Tibial nerve (tissue), 4 donors: Measurements from ENCODE around the gene PCSK5. TPM values are rescaled to one million over a fixed set of nuclear protein-coding genes. Genes with fewer than 3 reads are reported as not detected.
A peak's percentile ranks its signal among the peaks of the same experiment; 100 is the strongest.

ENCODE experiments used
- DNase-seq, 2 donors: peaks; one replicate each; pipeline ENCODE4 v3.0.0-alpha.2; 2019; ENCODE audit warnings: low spot score in 2 of 2
- H3K27ac ChIP-seq, 4 donors: fragments of 200-600 bp; sonication (generic) in 3 of 4; one replicate each; pipeline ENCODE4 v1.5.1; 2017 to 2019; ENCODE audit warnings: mild to moderate bottlenecking in 1 of 4
- H3K27me3 ChIP-seq, 2 donors: fragments of 200-600 bp; sonication (generic) in 1 of 2; one replicate each; pipeline versions ENCODE4 v1.5.1 to v1.6.0; 2017 to 2019
- H3K36me3 ChIP-seq, 3 donors: fragments of 200-600 bp; sonication (generic); one replicate each; pipeline ENCODE4 v1.5.1; 2018 to 2019
- H3K4me1 ChIP-seq, 4 donors: fragments of 200-600 bp; sonication (generic) in 3 of 4; one replicate each; pipeline ENCODE4 v1.5.1; 2017 to 2019
- H3K4me3 ChIP-seq, 4 donors: fragments of 200-600 bp; sonication (generic) in 3 of 4; one replicate each; pipeline ENCODE4 v1.5.1; 2017 to 2019; ENCODE audit warnings: mild to moderate bottlenecking in 1 of 4, moderate library complexity in 1 of 4
- H3K9me3 ChIP-seq, 4 donors: fragments of 200-600 bp; sonication (generic) in 3 of 4; one replicate each; pipeline ENCODE4 v1.5.1; 2017 to 2019
- CTCF ChIP-seq, 5 experiments: fragments of 200-600 bp in 3 of 5; fragments of 450-650 bp in 2 of 5; sonication (generic) in 3 of 5; IDR thresholded peaks; one replicate each; pipeline ENCODE4 v1.5.1; 2016 to 2019; ENCODE audit warnings: antibody characterized with exemption in 5 of 5, mild to moderate bottlenecking in 3 of 5, moderate library complexity in 2 of 5
- EP300 ChIP-seq, 2 donors: sonication (generic); formaldehyde crosslinking; IDR thresholded peaks; one replicate each; pipeline ENCODE4 v1.6.1; 2017; ENCODE audit warnings: antibody characterized with exemption in 2 of 2, mild to moderate bottlenecking in 1 of 2
- POLR2A ChIP-seq, 2 donors: fragments of 450-650 bp; IDR thresholded peaks; one replicate each; pipeline ENCODE4 v1.6.1; 2017; ENCODE audit warnings: antibody characterized with exemption in 2 of 2, mild to moderate bottlenecking in 2 of 2, moderate library complexity in 2 of 2
- WGBS, 2 donors: methylation state at CpG; one replicate each; pipeline ENCODE4 v1.1.5; 2018; 5-methylcytosine and 5-hydroxymethylcytosine counted together
- total RNA-seq, 4 donors: library from RNA; depleted of rRNA; stranded (reverse); fragments of >200 nt; gene quantifications; one replicate each; pipeline ENCODE4 v1.1.0, GENCODE V29; 2016

Gene PCSK5
- total RNA-seq, 4 donors from 2014 or later: 12.5 to 32.7 (median 23.0) TPM

GRCh38 chr9:75927356-75927755 lies 36.9 kb downstream of the PCSK5 start:
- WGBS, 2 donors: 73 to 74% methylated on average over 2 of the region's 2 CpGs
- no peaks in the 10 kb centered on the region for H3K9me3 ChIP-seq
- H3K4me3 ChIP-seq: no peak overlapping the region
- DNase-seq: no peak
- peaks cover 0 to 2% (median 0%) of the 10 kb centered on the region in 3 donors for H3K36me3 ChIP-seq
- H3K27ac ChIP-seq: no peak overlapping the region
- H3K4me1 ChIP-seq: peaks cover 0 to 29% (median 1%) of the 10 kb centered on the region in 4 donors
- no peak for TF ChIP-seq EP300 (IDR thresholded peaks at IDR 0.05)
- no peak for TF ChIP-seq CTCF (IDR thresholded peaks at IDR 0.05)
- no peak for TF ChIP-seq POLR2A (IDR thresholded peaks at IDR 0.05)
- H3K27me3 ChIP-seq: no peaks in the 10 kb centered on the region

GRCh38 chr9:75930190-75930589 lies 39.7 kb downstream of the PCSK5 start:
- Histone ChIP-seq H3K4me3 (no peak overlapping the region), H3K27me3 (no peaks in the 10 kb centered on the region), H3K4me1 (peaks cover 0 to 29% (median 1%) of the 10 kb centered on the region in 4 donors), H3K9me3 (no peaks in the 10 kb centered on the region), H3K36me3 (peaks cover 0 to 17% (median 0%) of the 10 kb centered on the region in 3 donors), H3K27ac (peak overlapping the region; percentile 11 to 74 (median 47))
- no peak for TF ChIP-seq CTCF (IDR thresholded peaks at IDR 0.05)
- no peak for TF ChIP-seq EP300 (IDR thresholded peaks at IDR 0.05)
- no peak for TF ChIP-seq POLR2A (IDR thresholded peaks at IDR 0.05)
- DNase-seq: no peak
- WGBS, 2 donors: 33 to 41% methylated on average over 4 of the region's 4 CpGs

GRCh38 chr9:75930730-75931321 lies 40.4 kb downstream of the PCSK5 start:
- Histone ChIP-seq H3K36me3 (peaks cover 0 to 17% (median 0%) of the 10 kb centered on the region in 3 donors), H3K27ac (peak overlapping the region; percentile 11 to 74 (median 47)), H3K9me3 (no peaks in the 10 kb centered on the region), H3K27me3 (no peaks in the 10 kb centered on the region), H3K4me1 (peaks cover 0 to 29% (median 1%) of the 10 kb centered on the region in 4 donors), H3K4me3 (no peak overlapping the region)
- DNase-seq: no peak
- WGBS, 2 donors: 21 to 25% methylated on average over 3 of the region's 3 CpGs
- no peak for TF ChIP-seq POLR2A (IDR thresholded peaks at IDR 0.05)
- no peak for TF ChIP-seq EP300 (IDR thresholded peaks at IDR 0.05)
- no peak for TF ChIP-seq CTCF (IDR thresholded peaks at IDR 0.05)

- no peaks in the 10 kb centered on the region for H3K27me3 ChIP-seq
- H3K36me3 ChIP-seq: peaks cover 0 to 17% (median 0%) of the 10 kb centered on the region in 3 donors
- TF ChIP-seq POLR2A (IDR thresholded peaks at IDR 0.05) (no peak), CTCF (IDR thresholded peaks at IDR 0.05) (no peak), EP300 (IDR thresholded peaks at IDR 0.05) (no peak)
- H3K4me3 ChIP-seq: no peak overlapping the region
- WGBS, 2 donors: 95% methylated on average over 7 of the region's 7 CpGs
- no peaks in the 10 kb centered on the region for H3K9me3 ChIP-seq
- peaks cover 0 to 22% (median 1%) of the 10 kb centered on the region in 4 donors for H3K4me1 ChIP-seq
- H3K27ac ChIP-seq: no peak overlapping the region
- DNase-seq: no peak
Observed at GRCh38 chr9:75933982-75934381, 43.5 kb downstream of the PCSK5 start.

- 58 to 73% methylated on average over 2 of the region's 2 CpGs for WGBS, 2 donors
- no peak for TF ChIP-seq POLR2A (IDR thresholded peaks at IDR 0.05)
- peak in 1 of 2 donors; percentile 38 for TF ChIP-seq EP300 (IDR thresholded peaks at IDR 0.05)
- peaks cover 0 to 17% (median 0%) of the 10 kb centered on the region in 3 donors for H3K36me3 ChIP-seq
- no peaks in the 10 kb centered on the region for H3K27me3 ChIP-seq
- DNase-seq: no peak
- no peak overlapping the region for H3K4me3 ChIP-seq
- no peak overlapping the region for H3K27ac ChIP-seq
- H3K9me3 ChIP-seq: no peaks in the 10 kb centered on the region
- H3K4me1 ChIP-seq: peaks cover 0 to 9% (median 1%) of the 10 kb centered on the region in 4 donors
Observed at GRCh38 chr9:75935591-75935990, 45.1 kb downstream of the PCSK5 start.
